Neutrophil (primary cell): Measurements from ENCODE around the gene RSBN1L.
"Not testable (repeated sequence)": the region's sequence is repeated elsewhere in the genome, so short reads cannot be mapped to it uniquely, and the experiment has no call there.

Experiments used
- H3K27ac ChIP-seq: fragments of 200-600 bp; sonication (generic); 2 replicates; pipeline ENCODE4 v1.5.1; 2016; ENCODE audit warnings: mild to moderate bottlenecking, moderate library complexity
- H3K27me3 ChIP-seq: fragments of 200-600 bp; sonication (generic); 2 replicates; pipeline ENCODE4 v1.6.0; 2016; ENCODE audit warnings: mild to moderate bottlenecking
- H3K36me3 ChIP-seq: fragments of 200-600 bp; sonication (generic); 2 replicates; pipeline ENCODE4 v1.5.1; 2017
- H3K4me1 ChIP-seq, 2 experiments: fragments of 200-600 bp in 1 of 2; sonication (generic) in 1 of 2; 1 replicate in 1 of 2; 2 replicates in 1 of 2; pipeline versions ENCODE4 v1.5.1 to v1.6.1; 2013 to 2016; ENCODE audit warnings: low read depth in 1 of 2, low read length in 1 of 2, mild to moderate bottlenecking in 1 of 2, moderate library complexity in 1 of 2; ENCODE audit not compliant: control insufficient read depth in 1 of 2, insufficient read depth in 1 of 2
- H3K4me3 ChIP-seq, 2 experiments: fragments of 200-600 bp in 1 of 2; sonication (generic) in 1 of 2; 1 replicate in 1 of 2; 2 replicates in 1 of 2; pipeline ENCODE4 v1.5.1; 2013 to 2016; ENCODE audit warnings: low read depth in 1 of 2, low read length in 1 of 2, mild to moderate bottlenecking in 1 of 2, moderate library complexity in 1 of 2
- H3K9me3 ChIP-seq: fragments of 200-600 bp; sonication (generic); 2 replicates; pipeline ENCODE4 v1.5.1; 2016
- CTCF ChIP-seq: fragments of 200-600 bp; sonication (generic); IDR thresholded peaks from 2 replicates; pipeline ENCODE4 v1.5.1; 2016; ENCODE audit warnings: antibody characterized with exemption

The RSBN1L gene

GRCh38 chr7:77697535-77697831 is 1.2 kb downstream of the RSBN1L start:
- Histone ChIP-seq H3K4me1 (peaks cover 51 to 53% of the 10 kb centered on the region in 2 experiments), H3K27me3 (no peaks in the 10 kb centered on the region)

GRCh38 chr7:77698042-77698625 is 1.9 kb downstream of the RSBN1L start:
- Histone ChIP-seq H3K4me1 (peaks cover 49 to 55% of the 10 kb centered on the region in 2 experiments), H3K36me3 (peaks cover 4% of the 10 kb centered on the region), H3K27me3 (no peaks in the 10 kb centered on the region), H3K9me3 (no peaks in the 10 kb centered on the region), H3K4me3 (peak overlapping the region; percentile 89 to 100), H3K27ac (peak overlapping the region; percentile 96)
- no peak for TF ChIP-seq CTCF

More at GRCh38 chr7:77697535-77697831, 1.2 kb downstream of the RSBN1L start:
- Histone ChIP-seq H3K27ac (peak overlapping the region; percentile 96), H3K4me3 (peak overlapping the region; percentile 89 to 100), H3K9me3 (no peaks in the 10 kb centered on the region), H3K36me3 (peaks cover 4% of the 10 kb centered on the region)
- TF ChIP-seq CTCF, result no peak

GRCh38 chr7:77699056-77699455 is 2.8 kb downstream of the RSBN1L start:
- no peak for TF ChIP-seq CTCF
- Histone ChIP-seq H3K4me3 (peak overlapping the region in 1 of 2 experiments; percentile 89), H3K27me3 (no peaks in the 10 kb centered on the region), H3K27ac (peak overlapping the region; percentile 96), H3K9me3 (no peaks in the 10 kb centered on the region), H3K36me3 (peaks cover 4% of the 10 kb centered on the region), H3K4me1 (peaks cover 44 to 46% of the 10 kb centered on the region in 2 experiments)

- Histone ChIP-seq H3K4me3 (no peak overlapping the region), H3K36me3 (peaks cover 13% of the 10 kb centered on the region), H3K4me1 (peaks cover 27 to 29% of the 10 kb centered on the region in 2 experiments), H3K9me3 (no peaks in the 10 kb centered on the region), H3K27ac (peak overlapping the region; percentile 46), H3K27me3 (no peaks in the 10 kb centered on the region)
- no peak for TF ChIP-seq CTCF
Measured at GRCh38 chr7:77702513-77702912, 6.3 kb downstream of the RSBN1L start.

- Histone ChIP-seq H3K9me3 (no peaks in the 10 kb centered on the region), H3K4me3 (no peak overlapping the region), H3K27me3 (no peaks in the 10 kb centered on the region), H3K36me3 (peaks cover 13% of the 10 kb centered on the region), H3K4me1 (peaks cover 22 to 27% of the 10 kb centered on the region in 2 experiments), H3K27ac (peak overlapping the region; percentile 46)
- no peak for TF ChIP-seq CTCF
Measured at GRCh38 chr7:77702968-77703472, 6.8 kb downstream of the RSBN1L start.

- H3K4me3 ChIP-seq, H3K27me3 ChIP-seq, H3K9me3 ChIP-seq: not testable (repeated sequence)
- Histone ChIP-seq H3K4me1 (peaks cover 15 to 20% of the 10 kb centered on the region in 2 experiments), H3K27ac (peak overlapping the region; percentile 13), H3K36me3 (peaks cover 13% of the 10 kb centered on the region)
Measured at GRCh38 chr7:77703669-77704068, 7.4 kb downstream of the RSBN1L start.
